IMR-90 (cell line): Measurements from ENCODE around the gene STAC. TPM values are rescaled to one million over a fixed set of nuclear protein-coding genes. Genes with fewer than 3 reads are reported as not detected.
A peak's percentile ranks its signal among the peaks of the same experiment; 100 is the strongest.

ENCODE experiments used
- ATAC-seq: fragments of 200-7000 bp; cut with Tn5 transposase; 2 replicates; pipeline ENCODE4 v1.9.1; 2020; ENCODE audit warnings: low read depth, mild to moderate bottlenecking, moderate library complexity
- BruUV-seq: library from RNA; stranded (reverse); fragments of 400-500 nt; replicated peaks from 2 replicates; lab custom pipeline; 2021; lab: Mats Ljungman, UMichigan
- CTCF ChIA-PET: fragments of 300-600 bp; formaldehyde crosslinking; extraction: SDS; loops from one replicate; lab custom pipeline; 2021; ENCODE audit warnings: antibody characterized with exemption; lab: Yijun Ruan, JAX
- POLR2A ChIA-PET: fragments of 300-600 bp; sonication (Branson Sonifier 250); formaldehyde crosslinking; loops from one replicate; lab custom pipeline; 2022; ENCODE audit warnings: antibody characterized with exemption; ENCODE audit not compliant: unreplicated experiment; lab: Charles Lee
- DNase-seq: peaks from one replicate; pipeline ENCODE4 v3.0.0; 2013
- H2AFZ ChIP-seq: replicated peaks from 2 replicates; pipeline ENCODE3; 2013; ENCODE audit warnings: low read length, mild to moderate bottlenecking; ENCODE audit not compliant: poor library complexity
- H2AK5ac ChIP-seq: 2 replicates; pipeline ENCODE4 v1.6.1; 2013; ENCODE audit warnings: low read depth, low read length, inconsistent platforms
- H2AK9ac ChIP-seq: replicated peaks from 2 replicates; pipeline ENCODE3; 2013; ENCODE audit warnings: mild to moderate bottlenecking, low read depth, low read length, moderate library complexity; ENCODE audit not compliant: poor library complexity
- H2BK120ac ChIP-seq: 2 replicates; pipeline ENCODE4 v1.6.1; 2013; ENCODE audit warnings: low read depth, low read length, inconsistent platforms
- H2BK15ac ChIP-seq: 3 replicates; pipeline ENCODE4 v1.6.1; 2013; ENCODE audit warnings: low read depth, low read length, inconsistent platforms
- H2BK20ac ChIP-seq: 2 replicates; pipeline ENCODE4 v1.6.1; 2013; ENCODE audit warnings: low read depth, mild to moderate bottlenecking, inconsistent platforms, low read length, moderate library complexity
- H2BK5ac ChIP-seq: 2 replicates; pipeline ENCODE4 v1.6.1; 2013; ENCODE audit warnings: mild to moderate bottlenecking, low read depth, low read length, inconsistent platforms; ENCODE audit not compliant: poor library complexity, severe bottlenecking
- H3K14ac ChIP-seq: replicated peaks from 2 replicates; pipeline ENCODE4 v1.6.1; 2013; ENCODE audit warnings: low read depth, low read length, inconsistent platforms
- H3K18ac ChIP-seq: 2 replicates; pipeline ENCODE4 v1.6.1; 2013; ENCODE audit warnings: low read depth, low read length, control low read depth
- H3K23ac ChIP-seq: 2 replicates; pipeline ENCODE4 v1.6.1; 2013; ENCODE audit warnings: low read depth, low read length, inconsistent platforms
- H3K27ac ChIP-seq: 2 replicates; pipeline ENCODE4 v1.5.1; 2013; ENCODE audit warnings: mild to moderate bottlenecking, control low read depth, low read length; ENCODE audit not compliant: insufficient read depth
- H3K27me3 ChIP-seq: 2 replicates; pipeline ENCODE4 v1.6.1; 2013; ENCODE audit warnings: low read length; ENCODE audit not compliant: control insufficient read depth, insufficient read depth
- H3K36me3 ChIP-seq: 2 replicates; pipeline ENCODE4 v1.6.1; 2013; ENCODE audit warnings: low read length, mixed read lengths; ENCODE audit not compliant: control insufficient read depth, insufficient read depth
- H3K4ac ChIP-seq: 2 replicates; pipeline ENCODE4 v1.6.1; 2013; ENCODE audit warnings: low read depth, low read length, inconsistent platforms
- H3K4me1 ChIP-seq: 2 replicates; pipeline ENCODE4 v1.6.1; 2013; ENCODE audit warnings: low read length, mixed read lengths; ENCODE audit not compliant: control insufficient read depth, insufficient read depth
- H3K4me2 ChIP-seq: 2 replicates; pipeline ENCODE4 v1.6.1; 2013; ENCODE audit warnings: low read depth, mild to moderate bottlenecking, control low read depth, low read length, moderate library complexity
- H3K4me3 ChIP-seq: 2 replicates; pipeline ENCODE4 v1.5.1; 2013; ENCODE audit warnings: low read depth, mild to moderate bottlenecking, control low read depth, low read length, moderate library complexity; ENCODE audit not compliant: insufficient read depth
- H3K56ac ChIP-seq: 2 replicates; pipeline ENCODE4 v1.6.1; 2013; ENCODE audit warnings: low read length, inconsistent platforms; ENCODE audit not compliant: insufficient read depth; ENCODE audit errors: extremely low read depth
- H3K79me1 ChIP-seq, 2 experiments: 2 replicates each; pipeline ENCODE4 v1.6.1; 2013; ENCODE audit warnings: low read length in 2 of 2, inconsistent platforms in 1 of 2, low read depth in 1 of 2
- H3K9ac ChIP-seq: 2 replicates; pipeline ENCODE4 v1.6.1; 2013; ENCODE audit warnings: low read depth, low read length, control low read depth
- H3K9me1 ChIP-seq: 2 replicates; pipeline ENCODE4 v1.6.1; 2013; ENCODE audit warnings: low read length, inconsistent platforms; ENCODE audit not compliant: insufficient read depth
- H3K9me3 ChIP-seq: 2 replicates; pipeline ENCODE4 v1.6.1; 2013; ENCODE audit warnings: low read length; ENCODE audit not compliant: control insufficient read depth, insufficient read depth
- H4K20me1 ChIP-seq: 2 replicates; pipeline ENCODE4 v1.6.1; 2013; ENCODE audit warnings: low read length, inconsistent platforms; ENCODE audit not compliant: insufficient read depth
- H4K5ac ChIP-seq: 2 replicates; pipeline ENCODE4 v1.6.1; 2013; ENCODE audit warnings: mild to moderate bottlenecking, low read depth, low read length, control low read depth
- H4K8ac ChIP-seq, 2 experiments: 2 replicates each; pipeline ENCODE4 v1.6.1; 2013; ENCODE audit warnings: low read depth in 2 of 2, low read length in 2 of 2, control low read depth in 1 of 2, inconsistent platforms in 1 of 2
- H4K91ac ChIP-seq: 2 replicates; pipeline ENCODE4 v1.6.1; 2013; ENCODE audit warnings: low read depth, low read length, inconsistent platforms; ENCODE audit not compliant: insufficient read depth
- BHLHE40 ChIP-seq: fragments of 150-350 bp; IDR thresholded peaks from 2 replicates; pipeline ENCODE4 v1.6.1; 2016; ENCODE audit warnings: mild to moderate bottlenecking, low read depth, low read length
- CEBPB ChIP-seq: IDR thresholded peaks from 2 replicates; pipeline ENCODE4 v1.6.1; 2012; ENCODE audit warnings: low read depth, low read length, improper control_type of control experiment
- CHD1 ChIP-seq: IDR thresholded peaks from 2 replicates; pipeline ENCODE4 v1.6.1; 2012; ENCODE audit warnings: low read depth, low read length, improper control_type of control experiment
- MAFK ChIP-seq: IDR thresholded peaks from 2 replicates; pipeline ENCODE4 v1.6.1; 2012; ENCODE audit warnings: low read depth, low read length, improper control_type of control experiment
- MAZ ChIP-seq: IDR thresholded peaks from 2 replicates; pipeline ENCODE4 v1.6.1; 2012; ENCODE audit warnings: low read depth, mild to moderate bottlenecking, low read length, improper control_type of control experiment, moderate library complexity, borderline replicate concordance
- MXI1 ChIP-seq: IDR thresholded peaks from 2 replicates; pipeline ENCODE4 v1.6.1; 2012; ENCODE audit warnings: low read depth, mild to moderate bottlenecking, low read length, moderate library complexity, borderline replicate concordance
- POLR2A ChIP-seq: IDR thresholded peaks from 2 replicates; pipeline ENCODE4 v1.6.1; 2012; ENCODE audit warnings: mild to moderate bottlenecking, low read depth, low read length
- RAD21 ChIP-seq: IDR thresholded peaks from 2 replicates; pipeline ENCODE4 v1.6.1; 2012; ENCODE audit warnings: low read length, improper control_type of control experiment
- RCOR1 ChIP-seq: IDR thresholded peaks from 2 replicates; pipeline ENCODE4 v1.6.1; 2012; ENCODE audit warnings: mild to moderate bottlenecking, low read length, improper control_type of control experiment; ENCODE audit not compliant: insufficient replicate concordance
- RFX5 ChIP-seq: IDR thresholded peaks from 2 replicates; pipeline ENCODE4 v1.8.0; 2012; ENCODE audit warnings: low read depth, mild to moderate bottlenecking, low read length, moderate library complexity
- SMC3 ChIP-seq: fragments of 150-350 bp; IDR thresholded peaks from 2 replicates; pipeline ENCODE4 v1.6.1; 2016; ENCODE audit warnings: low read depth, mild to moderate bottlenecking, antibody characterized with exemption, low read length, moderate library complexity
- WGBS, 2 experiments: methylation state at CpG; one replicate each; pipeline versions ENCODE4 v1.1.5 to v1.1.7; 2013; ENCODE audit warnings: missing lambda C conversion rate in 2 of 2; ENCODE audit not compliant: insufficient read length in 1 of 2; ENCODE audit errors: extremely low coverage in 2 of 2; 5-methylcytosine and 5-hydroxymethylcytosine counted together
- dilution Hi-C: fragments of 300-500 bp; cut with HindIII; formaldehyde crosslinking; loops from one replicate; pipeline ENCODE4 v1.14.3; 2018; ENCODE audit warnings: low sequenced_read_pairs; ENCODE audit not compliant: unreplicated experiment
- in situ Hi-C: fragments of 300-500 bp; cut with MboI; formaldehyde crosslinking; loops from 3 replicates; pipeline ENCODE4 v1.14.3; 2019; ENCODE audit warnings: low sequenced_read_pairs, inconsistent platforms, mixed read lengths
- intact Hi-C: fragments of 100-400 bp; cut with micrococcal nuclease; formaldehyde crosslinking; loops from 2 replicates; pipeline ENCODE4 v1.10.0; 2022
- polyA plus RNA-seq, 3 experiments: library from polyadenylated mRNA; depleted of rRNA; stranded (reverse); fragments of >200 nt; gene quantifications; 2 replicates each; pipeline ENCODE4 v1.2.3, GENCODE V29; 2012; ENCODE audit warnings: low replicate concordance in 1 of 3
- total RNA-seq: library from RNA; depleted of rRNA; stranded (reverse); fragments of >200 nt; gene quantifications from 2 replicates; pipeline ENCODE4 v1.2.3, GENCODE V29; 2012
- TF ChIP-seq, protein P1 (sequence below): conservative IDR thresholded peaks from 2 replicates; pipeline ENCODE4 v1.5.1; 2012; ENCODE audit warnings: mild to moderate bottlenecking, low read depth, low read length, improper control_type of control experiment
- TF ChIP-seq, protein P2 (sequence below): fragments of 150-350 bp; IDR thresholded peaks from 2 replicates; pipeline ENCODE4 v1.6.1; 2017; ENCODE audit warnings: mild to moderate bottlenecking, antibody characterized with exemption, low read length, low read depth

STAC gene
- total and polyA plus RNA-seq, 2 of the 4 experiments (the other 2 are of a cell fraction), result 0.19 to 0.36 TPM

DNA sequence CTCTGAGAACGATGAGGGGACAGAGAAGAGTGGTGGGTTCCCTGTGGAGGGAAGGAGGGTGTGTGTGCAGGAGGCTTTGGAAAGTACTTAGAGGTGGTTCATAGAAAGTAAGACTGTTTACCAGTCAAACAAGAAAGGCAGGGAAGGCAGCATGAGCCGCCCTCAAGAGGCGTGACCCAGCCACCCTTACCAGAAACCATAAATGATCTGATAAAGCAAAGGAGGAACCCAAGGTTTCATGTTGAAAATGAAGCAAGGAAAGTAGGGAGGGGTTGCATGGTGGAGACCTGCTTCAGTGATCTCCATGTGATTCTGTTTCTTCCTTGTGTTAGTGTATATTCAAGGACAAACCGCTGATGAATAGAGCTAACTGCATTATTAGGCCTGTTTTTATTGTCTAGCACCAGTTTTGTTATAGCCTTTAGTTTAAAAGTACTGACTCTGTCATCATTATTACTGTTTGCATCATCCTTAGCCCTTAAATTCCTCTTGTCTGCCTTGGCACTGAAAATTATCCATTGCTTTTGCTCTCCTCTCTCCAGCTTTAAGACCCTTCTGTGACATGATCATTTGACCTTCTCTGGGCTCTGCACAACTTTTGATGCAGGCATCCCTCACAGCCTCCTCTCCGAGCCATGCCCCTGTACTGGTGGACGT lies 96.1 kb downstream of the STAC start:
- intact Hi-C loops (no loop called here), dilution Hi-C loops (no loop called here), in situ Hi-C loops (no loop called here)
- ChIA-PET POLR2A (no interaction called here), CTCF (no interaction called here)
- no peaks in the 10 kb centered on the region for H3K9me1 ChIP-seq
- H2BK20ac ChIP-seq, result no peak overlapping the region
- H3K79me1 ChIP-seq, result no peaks in the 10 kb centered on the region
- H3K9ac ChIP-seq, result no peak overlapping the region
- H4K91ac ChIP-seq, result no peak overlapping the region
- H2AFZ ChIP-seq, result peak overlapping the region; percentile 63
- H3K4me3 ChIP-seq, result no peak overlapping the region
- H4K5ac ChIP-seq, result no peak overlapping the region
- ATAC-seq (no peak), DNase-seq (no peak)
- H4K20me1 ChIP-seq, result no peaks in the 10 kb centered on the region
- TF ChIP-seq MAFK (no peak), MAZ (no peak), POLR2A (no peak), CHD1 (no peak), RFX5 (no peak), SMC3 (no peak), MXI1 (no peak), CEBPB (no peak), RCOR1 (no peak), RAD21 (no peak), BHLHE40 (no peak)
- TF ChIP-seq, protein P1, sequence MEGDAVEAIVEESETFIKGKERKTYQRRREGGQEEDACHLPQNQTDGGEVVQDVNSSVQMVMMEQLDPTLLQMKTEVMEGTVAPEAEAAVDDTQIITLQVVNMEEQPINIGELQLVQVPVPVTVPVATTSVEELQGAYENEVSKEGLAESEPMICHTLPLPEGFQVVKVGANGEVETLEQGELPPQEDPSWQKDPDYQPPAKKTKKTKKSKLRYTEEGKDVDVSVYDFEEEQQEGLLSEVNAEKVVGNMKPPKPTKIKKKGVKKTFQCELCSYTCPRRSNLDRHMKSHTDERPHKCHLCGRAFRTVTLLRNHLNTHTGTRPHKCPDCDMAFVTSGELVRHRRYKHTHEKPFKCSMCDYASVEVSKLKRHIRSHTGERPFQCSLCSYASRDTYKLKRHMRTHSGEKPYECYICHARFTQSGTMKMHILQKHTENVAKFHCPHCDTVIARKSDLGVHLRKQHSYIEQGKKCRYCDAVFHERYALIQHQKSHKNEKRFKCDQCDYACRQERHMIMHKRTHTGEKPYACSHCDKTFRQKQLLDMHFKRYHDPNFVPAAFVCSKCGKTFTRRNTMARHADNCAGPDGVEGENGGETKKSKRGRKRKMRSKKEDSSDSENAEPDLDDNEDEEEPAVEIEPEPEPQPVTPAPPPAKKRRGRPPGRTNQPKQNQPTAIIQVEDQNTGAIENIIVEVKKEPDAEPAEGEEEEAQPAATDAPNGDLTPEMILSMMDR, result no peak
- TF ChIP-seq, protein P2, sequence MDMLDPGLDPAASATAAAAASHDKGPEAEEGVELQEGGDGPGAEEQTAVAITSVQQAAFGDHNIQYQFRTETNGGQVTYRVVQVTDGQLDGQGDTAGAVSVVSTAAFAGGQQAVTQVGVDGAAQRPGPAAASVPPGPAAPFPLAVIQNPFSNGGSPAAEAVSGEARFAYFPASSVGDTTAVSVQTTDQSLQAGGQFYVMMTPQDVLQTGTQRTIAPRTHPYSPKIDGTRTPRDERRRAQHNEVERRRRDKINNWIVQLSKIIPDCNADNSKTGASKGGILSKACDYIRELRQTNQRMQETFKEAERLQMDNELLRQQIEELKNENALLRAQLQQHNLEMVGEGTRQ, result no peak
- no peak overlapping the region for H2BK120ac ChIP-seq
- no CpG with 5 or more reads among the region's 6 CpGs for WGBS, 2 experiments
- BruUV-seq, result no TSS peak
- H3K56ac ChIP-seq, result no peak overlapping the region
- H3K36me3 ChIP-seq, result no peaks in the 10 kb centered on the region
- H3K18ac ChIP-seq, result no peak overlapping the region
- H2BK5ac ChIP-seq, result no peak overlapping the region
- no peak overlapping the region for H3K14ac ChIP-seq
- H2BK15ac ChIP-seq, result no peak overlapping the region
- no peaks in the 10 kb centered on the region; the same call in 1 of the 2 replicates for H3K9me3 ChIP-seq
- H3K4me2 ChIP-seq, result no peak overlapping the region
- H2AK9ac ChIP-seq, result no peak overlapping the region
- no peak overlapping the region for H4K8ac ChIP-seq
- H3K4me1 ChIP-seq, result no peaks in the 10 kb centered on the region
- H3K4ac ChIP-seq, result no peak overlapping the region
- no peak overlapping the region for H3K23ac ChIP-seq
- no peaks in the 10 kb centered on the region for H3K27me3 ChIP-seq
- H3K27ac ChIP-seq, result no peak overlapping the region
- no peak overlapping the region for H2AK5ac ChIP-seq
